Activated CD8-positive, alpha-beta T cell treated with anti-CD3 and anti-CD28 coated beads for 36 hours (primary cell): ENCODE results near the gene VWDE. TPM values are rescaled to one million over a fixed set of nuclear protein-coding genes. Genes with fewer than 3 reads are reported as not detected.

Experiments used
- ATAC-seq: fragments of 200-7000 bp; cut with Tn5 transposase; one replicate; pipeline ENCODE4 v1.10.0; 2021; ENCODE audit warnings: mild to moderate bottlenecking, moderate library complexity
- CTCF ChIA-PET: fragments of 350-600 bp; sonication (Branson Sonifier 250); formaldehyde crosslinking; loops from one replicate; lab custom pipeline; 2021; ENCODE audit warnings: antibody characterized with exemption; lab: Charles Lee
- POLR2A ChIA-PET: fragments of 350-600 bp; sonication (Branson Sonifier 250); formaldehyde crosslinking; loops from one replicate; lab custom pipeline; 2021; ENCODE audit warnings: antibody characterized with exemption; lab: Charles Lee
- DNase-seq: peaks from one replicate; pipeline ENCODE4 v3.0.0-alpha.2; 2020
- H3K27ac Mint-ChIP-seq: one replicate; pipeline ENCODE4 v1.8.0; 2021; ENCODE audit warnings: mild to moderate bottlenecking, mixed read lengths
- H3K27me3 Mint-ChIP-seq: one replicate; pipeline ENCODE4 v1.8.0; 2021; ENCODE audit warnings: mixed read lengths
- H3K36me3 Mint-ChIP-seq: one replicate; pipeline ENCODE4 v1.8.0; 2021; ENCODE audit warnings: low read depth, mixed read lengths
- H3K4me1 Mint-ChIP-seq: one replicate; pipeline ENCODE4 v1.8.0; 2021; ENCODE audit warnings: low read depth, mixed read lengths
- H3K4me3 Mint-ChIP-seq: one replicate; pipeline ENCODE4 v1.8.0; 2021; ENCODE audit warnings: mild to moderate bottlenecking, moderate library complexity, mixed read lengths
- H3K9me3 Mint-ChIP-seq: one replicate; pipeline ENCODE4 v1.8.0; 2021; ENCODE audit warnings: mixed read lengths
- CTCF ChIP-seq: fragments of 200-600 bp; IDR thresholded peaks from one replicate; pipeline ENCODE4 v1.8.0; 2022; ENCODE audit warnings: antibody characterized with exemption, mild to moderate bottlenecking
- intact Hi-C: fragments of 100-400 bp; cut with micrococcal nuclease; formaldehyde crosslinking; loops from one replicate; pipeline ENCODE4 v1.10.0; 2022
- total RNA-seq, 2 experiments: library from RNA; stranded (reverse); gene quantifications; one replicate each; pipeline ENCODE4 v1.2.3, GENCODE V29; 2021

Gene VWDE
- total RNA-seq, 2 experiments from 2014 or later: 1.4 to 1.7 TPM

DNA sequence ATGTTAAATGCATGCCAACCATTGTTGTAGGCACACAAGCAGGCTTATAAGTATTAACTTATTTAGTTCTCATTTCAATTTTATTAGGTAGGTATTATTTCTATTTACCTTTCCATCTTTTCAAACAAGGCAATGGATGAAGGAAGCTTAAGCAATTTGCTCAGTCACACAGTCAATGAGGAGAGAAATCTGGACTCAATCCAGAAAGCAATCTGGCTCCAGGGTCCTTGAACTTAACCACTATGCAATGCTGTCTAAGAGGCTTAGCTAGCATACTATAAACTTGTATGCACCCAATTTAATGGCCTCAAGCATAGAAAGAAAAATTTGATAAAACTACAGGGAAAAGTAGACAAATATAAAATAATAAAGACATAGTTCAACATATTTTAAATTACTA is 88.6 kb downstream of the VWDE start:
- DNase-seq (no peak), ATAC-seq (no peak)
- intact Hi-C loops: no loop called here
- no peak for TF ChIP-seq CTCF
- peaks cover 7% of the 10 kb centered on the region for H3K4me1 Mint-ChIP-seq
- peaks cover 2% of the 10 kb centered on the region for H3K27me3 Mint-ChIP-seq
- H3K27ac Mint-ChIP-seq: no peak overlapping the region
- no peak overlapping the region for H3K4me3 Mint-ChIP-seq
- CTCF ChIA-PET: no interaction called here
- H3K9me3 Mint-ChIP-seq: no peaks in the 10 kb centered on the region
- H3K36me3 Mint-ChIP-seq: no peaks in the 10 kb centered on the region
- POLR2A ChIA-PET: no interaction called here

DNA sequence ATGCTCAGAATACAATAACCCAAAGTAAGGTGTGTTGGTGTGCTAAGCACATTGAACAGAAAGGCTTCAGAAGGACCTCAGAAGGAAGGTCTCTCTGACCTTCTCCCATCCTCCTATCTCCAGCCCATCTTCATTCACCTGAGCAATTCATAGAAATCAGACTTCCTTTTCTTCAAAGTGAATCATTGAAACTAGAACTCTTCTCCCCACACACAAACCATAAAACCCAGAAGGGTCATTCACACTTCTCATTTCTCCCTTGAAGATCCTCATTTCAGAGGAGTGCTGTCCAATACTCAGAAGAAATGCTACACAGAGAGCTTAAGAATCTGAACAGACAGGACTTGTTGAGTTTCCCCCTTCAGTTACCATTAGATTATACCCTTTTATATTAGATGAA is 89.5 kb downstream of the VWDE start:
- intact Hi-C loops: no loop called here
- no peaks in the 10 kb centered on the region for H3K36me3 Mint-ChIP-seq
- peaks cover 7% of the 10 kb centered on the region for H3K4me1 Mint-ChIP-seq
- TF ChIP-seq CTCF: no peak
- no peaks in the 10 kb centered on the region for H3K9me3 Mint-ChIP-seq
- peak; percentile 83 for ATAC-seq
- DNase-seq: no peak
- peaks cover 2% of the 10 kb centered on the region for H3K27me3 Mint-ChIP-seq
- CTCF ChIA-PET: no interaction called here
- no peak overlapping the region for H3K27ac Mint-ChIP-seq
- POLR2A ChIA-PET: no interaction called here
- no peak overlapping the region for H3K4me3 Mint-ChIP-seq

GRCh38 chr7:12305502-12305901 is 98.2 kb downstream of the VWDE start:
- Mint-ChIP-seq H3K4me3 (no peak overlapping the region), H3K36me3 (peaks cover 1% of the 10 kb centered on the region), H3K27ac (no peak overlapping the region), H3K27me3 (no peaks in the 10 kb centered on the region), H3K9me3 (peaks cover 5% of the 10 kb centered on the region), H3K4me1 (peaks cover 4% of the 10 kb centered on the region)
- CTCF ChIA-PET: no interaction called here
- POLR2A ChIA-PET: interaction anchor here (1.6 kb wide), 1 partner anchor 10 kb away, joined by 4 read pairs; no protein-coding TSS in a partner anchor
- ATAC-seq (no peak), DNase-seq (no peak)
- no peak for TF ChIP-seq CTCF
- intact Hi-C loops: no loop called here

DNA sequence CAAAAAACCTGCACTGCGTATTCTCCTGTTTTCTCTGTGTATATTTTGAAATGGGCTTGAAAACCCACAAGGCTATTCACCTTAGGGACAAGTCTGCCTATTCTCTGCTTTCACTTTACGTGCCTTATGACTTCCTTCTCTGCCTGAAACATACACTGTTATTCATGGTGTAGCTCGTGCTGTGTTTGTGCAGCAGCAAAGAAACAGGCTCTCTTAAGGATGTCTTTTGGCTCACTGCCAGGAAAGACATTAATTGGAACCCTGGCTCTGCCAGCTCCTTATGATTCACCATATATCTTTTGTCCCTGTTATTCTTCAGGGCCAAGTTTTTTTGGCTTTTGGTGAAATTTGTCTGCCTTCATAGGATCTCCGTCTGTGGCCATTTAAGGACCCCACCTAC is 100.2 kb downstream of the VWDE start:
- Mint-ChIP-seq H3K9me3 (peaks cover 5% of the 10 kb centered on the region), H3K27ac (no peak overlapping the region), H3K4me1 (peaks cover 4% of the 10 kb centered on the region), H3K36me3 (peaks cover 1% of the 10 kb centered on the region), H3K4me3 (no peak overlapping the region), H3K27me3 (no peaks in the 10 kb centered on the region)
- DNase-seq: no peak
- no peak for ATAC-seq
- intact Hi-C loops: no loop called here
- CTCF ChIA-PET: interaction anchor here (0.7 kb wide), 1 partner anchor 249 kb away, joined by 3 read pairs; no protein-coding TSS in a partner anchor
- no peak for TF ChIP-seq CTCF
- POLR2A ChIA-PET: no interaction called here

GRCh38 chr7:12303062-12303461 is 100.6 kb downstream of the VWDE start:
- no peak for ATAC-seq
- CTCF ChIA-PET: no interaction called here
- Mint-ChIP-seq H3K9me3 (peaks cover 5% of the 10 kb centered on the region), H3K27ac (no peak overlapping the region), H3K4me3 (no peak overlapping the region), H3K27me3 (no peaks in the 10 kb centered on the region), H3K4me1 (peaks cover 4% of the 10 kb centered on the region), H3K36me3 (peaks cover 1% of the 10 kb centered on the region)
- POLR2A ChIA-PET: no interaction called here
- DNase-seq: no peak
- intact Hi-C loops: no loop called here
- TF ChIP-seq CTCF: no peak
